ENCODE measurements around the gene FKBP1B.
"Not testable (repeated sequence)": the region's sequence is repeated elsewhere in the genome, so short reads cannot be mapped to it uniquely, and the experiment has no call there.

Gene FKBP1B

DNA sequence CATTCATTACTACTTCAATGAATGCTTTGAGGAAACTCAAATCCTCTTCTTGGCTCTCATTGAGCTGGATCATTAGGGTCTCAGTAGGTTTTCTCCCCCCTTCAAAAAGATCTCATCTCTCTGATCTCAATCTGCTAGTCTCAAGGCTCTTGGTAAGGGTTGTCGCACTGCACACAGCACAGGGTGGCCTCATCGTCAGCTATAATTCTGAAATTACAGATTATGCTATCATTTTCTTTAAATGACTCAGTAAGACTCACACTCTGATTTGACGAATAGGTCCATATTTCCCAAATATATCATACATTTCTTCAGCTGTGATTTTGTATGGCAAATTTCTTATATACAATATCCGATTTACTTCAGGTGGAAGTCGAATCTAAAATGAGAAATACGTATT, 24.3 kb downstream of the FKBP1B start:
- no peak for DNase-seq

GRCh38 chr2:24075259-24075658, 25.7 kb downstream of the FKBP1B start:
- no peak for DNase-seq

GRCh38 chr2:24075915-24076848, 26.6 kb downstream of the FKBP1B start, which contains the start of gene SF3B6:
TSS of gene SF3B6 (minus strand) at chr2:24076326. CDS start at chr2:24076229, 97 bp downstream.
- DNase-seq = peak; percentile 98

DNA sequence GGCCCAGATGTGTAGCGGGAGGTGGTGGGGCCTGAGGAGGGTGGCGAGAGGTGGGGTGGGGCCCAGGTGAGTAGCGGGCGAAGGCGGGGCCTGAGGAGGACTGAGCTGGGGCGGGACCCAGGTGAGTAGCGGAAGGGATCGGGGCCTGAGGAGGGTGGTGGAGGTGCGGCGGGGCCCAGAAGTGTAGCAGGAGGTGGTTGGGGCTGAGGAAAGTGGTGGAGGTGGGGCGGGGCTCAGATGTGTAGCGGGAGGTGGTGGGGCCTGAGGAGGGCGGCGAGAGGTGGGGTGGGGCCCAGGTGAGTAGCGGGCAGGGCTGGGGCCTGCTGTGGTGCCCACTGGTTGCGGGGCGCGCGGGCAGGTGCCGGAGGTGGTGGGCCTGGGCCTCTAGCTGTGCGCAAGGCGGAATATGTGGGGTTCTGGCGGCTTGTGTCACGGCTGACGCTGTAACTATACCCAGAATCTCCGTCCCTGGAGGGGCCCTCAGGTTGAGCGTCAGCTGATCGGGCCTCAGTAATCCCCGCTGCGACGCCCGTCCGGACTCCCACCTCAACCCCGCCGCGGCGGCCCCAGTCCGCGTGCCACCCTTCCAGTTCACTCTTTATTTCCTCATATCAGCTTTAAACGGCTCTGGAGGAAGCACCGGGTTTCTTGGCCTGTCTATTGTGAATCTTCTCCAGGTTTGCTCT, 27.5 kb downstream of the FKBP1B start:
- no peak for DNase-seq

- no peak for DNase-seq
Measured at GRCh38 chr2:24077535-24077877, 28.0 kb downstream of the FKBP1B start.

DNA sequence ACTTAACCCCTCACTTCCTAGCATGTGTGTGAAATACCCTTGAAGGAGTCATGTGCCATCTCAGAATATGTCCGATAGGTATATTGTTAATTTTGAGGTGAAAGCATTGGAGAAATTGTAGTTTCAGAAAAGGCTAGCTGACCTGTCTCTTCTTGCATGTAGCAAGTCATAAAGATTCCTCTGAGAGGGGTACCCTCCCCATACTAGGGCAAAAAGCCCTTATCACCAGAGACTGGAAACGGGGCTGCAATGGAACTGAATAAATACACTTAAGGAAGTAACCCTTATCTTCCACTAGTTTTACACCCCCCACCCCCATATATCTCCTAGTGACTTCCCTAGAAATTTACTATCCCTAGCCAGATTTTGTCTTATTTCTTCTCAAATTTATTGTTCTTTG, 28.3 kb downstream of the FKBP1B start:
- DNase-seq = no peak

GRCh38 chr2:24080701-24081100, 31.2 kb downstream of the FKBP1B start:
- no peak for DNase-seq

- no peak for DNase-seq
Measured at GRCh38 chr2:24082787-24083566, 33.4 kb downstream of the FKBP1B start.

DNA sequence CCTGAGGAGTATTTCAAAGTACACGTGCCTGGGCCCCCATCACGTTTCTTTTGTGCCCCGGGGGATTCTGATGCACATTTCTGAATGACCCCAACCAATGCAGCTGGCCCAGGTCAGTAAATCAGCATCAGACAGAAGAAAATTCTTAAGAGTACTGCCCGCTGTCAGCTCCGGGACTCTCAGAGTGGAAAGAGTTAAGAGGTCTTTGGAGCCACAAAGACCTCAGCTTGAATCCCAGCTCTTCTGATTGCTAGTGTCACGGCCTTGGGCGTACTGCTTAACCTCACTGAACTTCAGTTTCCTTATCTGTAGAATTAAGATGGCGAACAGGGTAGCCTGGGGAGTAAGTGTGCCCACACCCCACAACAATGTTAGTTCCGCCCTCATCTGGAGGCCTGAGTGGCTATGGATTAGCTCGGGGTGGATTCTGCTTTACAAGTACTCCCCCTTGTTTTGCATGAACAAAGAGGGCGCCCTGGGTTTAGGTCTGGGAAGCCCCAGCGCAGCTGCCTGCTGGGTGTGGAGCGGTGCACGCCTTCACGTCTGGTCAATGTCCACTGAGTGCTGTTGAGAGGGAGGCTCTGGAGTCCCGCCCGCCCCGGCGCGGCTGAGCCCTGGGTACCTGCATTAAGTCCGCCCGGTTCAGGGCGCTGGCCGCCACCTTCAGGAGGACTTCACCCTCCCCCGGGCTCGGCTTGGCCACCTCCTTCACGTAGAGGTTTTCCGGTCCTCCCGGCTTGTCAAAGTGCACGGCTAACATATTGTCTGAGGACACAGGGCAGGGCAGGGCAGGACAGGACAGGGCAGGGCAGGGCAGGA, 34.2 kb downstream of the FKBP1B start:
- peak; percentile 87 for DNase-seq

DNA sequence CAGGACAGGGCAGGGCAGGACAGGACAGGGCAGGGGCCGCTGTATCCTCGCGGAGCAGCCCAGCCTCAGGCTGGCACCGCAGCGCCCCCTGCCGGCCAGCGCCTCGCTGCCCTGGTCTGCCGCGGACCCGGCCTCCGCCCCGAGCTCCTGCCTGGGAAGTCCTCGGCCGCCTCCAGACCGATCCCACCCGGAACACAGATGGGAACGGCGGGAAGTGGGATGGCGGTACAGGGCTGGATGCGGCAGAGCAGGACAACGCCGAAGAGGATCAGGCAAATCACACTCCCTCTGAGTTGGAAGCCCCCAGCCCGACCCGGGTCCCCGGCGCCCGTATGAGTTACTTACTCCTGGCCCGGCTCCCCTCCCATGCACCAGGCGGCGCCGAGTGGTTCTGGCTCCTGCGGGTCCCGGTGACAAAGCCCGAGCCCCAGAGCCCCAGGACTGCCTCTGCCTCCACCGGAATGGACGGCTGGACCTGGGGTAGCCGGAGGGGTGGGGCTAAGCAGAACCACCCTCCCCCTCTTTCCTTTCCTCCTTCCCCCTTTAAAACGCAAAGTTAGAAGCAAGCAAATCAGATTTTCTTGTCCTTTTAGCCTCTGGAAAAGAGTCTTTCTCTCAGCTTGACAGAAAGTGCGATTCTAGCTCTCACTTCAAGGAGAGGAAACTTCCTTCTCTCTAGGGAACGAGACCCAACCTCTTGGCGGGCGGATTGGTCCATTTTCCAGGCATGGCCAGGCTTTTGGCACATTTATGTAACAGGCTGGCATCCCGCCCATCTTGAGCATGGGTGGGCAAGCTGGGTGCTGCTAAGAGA, 35.1 kb downstream of the FKBP1B start, which contains the start of gene TP53I3:
Gene TP53I3 (minus strand): TSS at position 449 of the 814 bp plus-strand sequence. CDS start 508 bp downstream, outside the sequence.
- peak; percentile 91 for DNase-seq

GRCh38 chr2:24085200-24085489, 35.6 kb downstream of the FKBP1B start:
- no peak for DNase-seq

GRCh38 chr2:24086241-24086640, 36.7 kb downstream of the FKBP1B start:
- no peak for DNase-seq

DNA sequence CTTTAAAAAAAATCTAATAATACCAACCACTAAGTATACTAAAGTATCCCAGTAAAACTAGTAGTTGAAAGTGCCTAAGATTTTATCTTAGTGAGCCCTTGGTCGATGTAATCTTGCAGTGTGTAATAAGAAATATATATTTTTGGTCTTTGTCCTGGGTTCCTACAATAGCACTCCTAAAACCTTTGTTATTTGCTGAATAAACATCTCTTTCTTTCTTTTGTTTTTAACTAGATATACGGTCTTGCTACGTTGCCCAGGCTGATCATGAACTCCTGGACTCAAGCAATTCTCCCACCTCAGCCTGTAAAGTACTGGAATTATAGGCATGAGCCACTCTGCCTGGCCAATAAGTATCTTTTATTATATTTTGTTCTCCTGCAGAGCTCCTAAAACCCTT, 37.5 kb downstream of the FKBP1B start:
- no peak for DNase-seq

DNA sequence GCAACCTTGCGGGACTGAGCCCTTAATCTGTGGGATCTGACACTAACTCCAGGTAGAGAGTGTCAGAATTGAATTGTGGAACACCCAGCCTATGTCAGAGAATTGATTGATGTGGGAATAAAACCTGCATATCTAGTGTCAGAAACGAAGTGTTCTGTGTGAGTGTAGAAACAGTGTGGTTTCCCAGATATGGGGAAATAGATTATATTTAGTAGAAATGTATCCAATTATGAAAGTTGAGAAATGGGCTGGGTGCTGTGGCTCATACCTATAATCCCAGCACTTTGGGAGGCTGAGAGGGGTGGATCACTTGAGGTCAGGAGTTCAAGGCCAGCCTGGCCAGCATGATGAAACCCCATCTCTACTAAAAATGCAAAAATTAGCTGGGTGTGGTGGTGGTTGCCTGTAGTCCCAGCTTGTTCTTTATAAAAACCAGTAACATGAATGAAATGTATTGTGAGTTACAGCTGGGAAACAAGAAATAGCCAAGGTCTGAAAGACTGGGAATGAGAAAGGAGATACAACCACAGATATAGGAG, 39.3 kb downstream of the FKBP1B start:
- no peak for DNase-seq

DNA sequence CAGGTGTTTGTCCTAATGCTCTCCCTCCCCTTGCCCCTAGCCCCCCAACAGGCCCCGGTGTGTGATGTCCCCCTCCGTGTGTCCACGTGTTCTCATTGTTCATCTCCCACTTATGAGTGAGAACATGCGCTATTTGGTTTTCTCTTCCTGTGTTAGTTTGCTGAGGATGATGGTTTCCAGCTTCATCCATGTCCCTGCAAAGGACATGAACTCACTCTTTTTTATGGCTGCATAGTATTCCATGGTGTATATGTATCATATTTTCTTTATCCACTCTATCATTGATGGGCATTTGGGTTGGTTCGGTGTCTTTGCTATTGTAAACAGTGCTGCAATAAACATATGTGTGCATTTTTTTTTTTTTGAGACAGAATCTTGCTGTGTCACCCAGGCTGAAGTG, 43.7 kb downstream of the FKBP1B start:
- not testable (repeated sequence) for DNase-seq

DNA sequence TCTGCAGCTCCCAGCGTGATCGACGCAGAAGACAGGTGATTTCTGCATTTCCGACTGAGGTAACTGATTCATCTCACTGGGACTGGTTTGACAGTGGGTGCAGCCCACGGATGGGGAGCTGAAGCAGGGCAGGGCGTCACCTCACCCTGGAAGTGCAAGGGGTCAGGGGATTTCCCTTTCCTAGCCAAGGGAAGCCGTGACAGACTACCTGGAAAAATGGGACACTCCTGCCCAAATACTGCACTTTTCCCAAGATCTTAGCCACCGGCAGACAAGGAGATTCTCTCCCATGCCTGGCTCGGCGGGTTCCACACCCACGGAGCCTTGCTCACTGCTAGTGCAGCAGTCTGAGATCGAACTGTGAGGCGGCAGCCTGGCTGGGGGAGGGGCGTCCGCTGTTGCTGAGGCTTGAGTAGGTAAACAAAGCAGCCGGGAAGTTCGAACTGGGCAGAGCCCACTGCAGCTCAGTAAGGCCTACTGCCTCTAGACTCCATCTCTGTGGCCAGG, 45.7 kb downstream of the FKBP1B start:
- not testable (repeated sequence) for DNase-seq

GRCh38 chr2:24100732-24101131, 51.2 kb downstream of the FKBP1B start:
- DNase-seq = not testable (repeated sequence)

- no peak for DNase-seq
Measured at GRCh38 chr2:24101992-24102391, 52.5 kb downstream of the FKBP1B start.

DNA sequence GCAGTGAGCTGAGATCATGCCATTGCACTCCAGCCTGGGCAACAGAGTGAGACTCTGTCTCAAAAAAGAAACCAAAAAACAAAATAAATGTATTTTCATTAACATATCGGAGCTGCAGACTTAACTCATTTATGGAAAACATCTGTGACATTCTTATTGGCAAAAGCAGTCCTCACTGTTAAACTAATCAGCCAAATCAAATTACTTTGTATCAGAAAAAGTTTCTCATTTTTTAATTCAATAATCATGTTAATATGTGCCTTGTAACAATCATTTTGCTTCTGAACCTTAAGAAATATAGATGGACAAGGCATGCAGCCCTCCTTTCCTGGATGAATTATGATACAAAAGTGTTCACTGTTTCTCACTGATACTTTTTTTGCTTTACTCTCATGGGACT, 53.1 kb downstream of the FKBP1B start:
- DNase-seq = no peak

DNA sequence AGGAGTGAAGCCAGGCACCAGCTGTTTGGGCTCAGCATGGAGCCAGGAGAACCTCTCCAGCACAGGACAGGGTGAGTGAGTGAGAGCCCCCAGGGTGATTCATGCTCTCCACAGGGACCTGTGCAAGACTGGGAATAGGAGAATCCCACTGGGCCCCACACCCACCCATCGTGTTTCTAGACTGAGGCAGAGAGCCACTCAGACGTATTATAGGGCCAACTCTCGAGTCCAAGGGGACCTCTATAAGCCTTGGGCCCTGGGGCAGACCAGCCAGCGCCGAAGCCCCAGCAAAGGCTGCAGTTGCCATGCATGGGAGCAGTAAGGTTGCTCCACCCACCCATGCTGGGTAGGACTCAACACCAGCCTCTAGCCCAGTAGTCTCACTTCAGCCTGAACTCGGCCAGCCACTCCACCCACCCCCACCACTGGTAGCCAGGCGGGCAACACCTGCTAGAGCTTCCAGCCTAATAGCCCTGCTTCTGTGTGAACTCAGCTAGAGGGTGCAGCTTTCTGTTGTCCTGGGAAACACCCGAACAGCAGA, 54.6 kb downstream of the FKBP1B start:
- no peak for DNase-seq

GRCh38 chr2:24104906-24105305, 55.4 kb downstream of the FKBP1B start:
- no peak for DNase-seq
